Skeletal muscle cell (primary cell): ENCODE results near the gene ACAD10.

Experiments used
- DNase-seq: peaks from one replicate; pipeline ENCODE4 v3.0.0-alpha.2; 2010; ENCODE audit warnings: low read depth
- H3K4me3 ChIP-seq: 2 replicates; pipeline ENCODE4 v1.5.1; 2011; ENCODE audit warnings: low read depth, mild to moderate bottlenecking, control low read depth, low read length, moderate library complexity

The ACAD10 gene

GRCh38 chr12:111792856-111793235 lies 107.0 kb downstream of the ACAD10 start:
- no peak for DNase-seq
- no peak overlapping the region for H3K4me3 ChIP-seq

DNA sequence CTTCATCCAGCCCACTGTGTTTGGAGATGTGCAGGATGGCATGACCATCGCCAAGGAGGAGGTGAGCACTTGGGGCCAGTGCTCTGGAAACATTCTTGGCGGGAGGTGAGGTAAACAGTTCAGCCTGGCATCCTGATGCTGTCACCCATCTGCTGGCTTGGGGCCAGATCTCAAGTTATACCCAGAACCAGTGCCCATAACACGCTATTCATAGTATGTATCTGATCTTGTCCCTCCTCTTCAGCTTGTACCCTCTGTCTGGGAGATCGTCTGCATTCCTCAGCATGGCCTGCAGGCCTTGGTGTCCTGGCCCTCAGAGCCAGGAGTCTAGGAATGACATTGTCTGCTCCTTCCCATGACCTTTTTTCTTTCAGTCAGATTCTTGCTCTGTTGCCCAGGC lies 112.3 kb downstream of the ACAD10 start:
- no peak overlapping the region for H3K4me3 ChIP-seq
- DNase-seq = no peak

DNA sequence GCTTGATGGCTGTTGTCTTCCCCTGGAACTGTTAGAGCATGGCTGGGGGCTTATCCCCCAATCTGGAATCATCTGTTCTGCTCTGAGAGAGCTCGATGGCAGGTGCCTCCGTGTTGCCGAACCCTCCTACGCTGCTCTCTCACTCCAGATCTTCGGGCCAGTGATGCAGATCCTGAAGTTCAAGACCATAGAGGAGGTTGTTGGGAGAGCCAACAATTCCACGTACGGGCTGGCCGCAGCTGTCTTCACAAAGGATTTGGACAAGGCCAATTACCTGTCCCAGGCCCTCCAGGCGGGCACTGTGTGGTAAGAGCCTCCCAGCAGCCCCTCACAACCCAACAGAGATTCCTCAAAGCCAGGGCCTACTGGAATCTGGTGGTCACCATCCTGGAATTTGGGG lies 113.9 kb downstream of the ACAD10 start:
- no peak for DNase-seq
- H3K4me3 ChIP-seq = no peak overlapping the region

DNA sequence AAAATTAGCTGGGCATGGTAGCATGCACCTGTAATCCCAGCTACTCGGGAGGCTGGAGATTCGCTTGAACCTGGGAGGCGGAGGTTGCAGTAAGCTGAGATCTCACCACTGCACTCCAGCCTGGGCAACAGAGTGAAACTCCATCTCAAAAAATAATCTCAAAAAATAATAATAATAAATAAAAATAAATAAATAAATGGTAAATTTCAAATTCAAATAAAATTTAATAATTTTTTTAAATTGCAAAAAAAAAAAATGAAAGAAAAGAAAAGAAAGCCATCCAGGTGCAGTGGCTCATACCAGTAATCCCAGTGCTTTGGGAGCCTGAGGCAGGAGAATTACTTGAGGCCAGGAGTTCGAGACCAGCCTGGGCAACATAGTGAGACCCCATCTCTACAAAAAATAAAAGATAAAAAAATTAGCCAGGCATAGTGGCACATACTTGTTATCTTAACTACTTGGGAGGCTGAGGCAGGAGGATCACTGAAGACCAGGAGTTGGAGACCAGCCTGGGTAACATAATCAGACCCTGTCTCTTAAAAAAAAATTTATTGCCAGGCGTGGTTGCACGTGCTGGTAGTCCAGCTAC lies 117.3 kb downstream of the ACAD10 start:
- DNase-seq = no peak
- H3K4me3 ChIP-seq = no peak overlapping the region

GRCh38 chr12:111803851-111804250 lies 118.0 kb downstream of the ACAD10 start:
- DNase-seq = no peak
- H3K4me3 ChIP-seq = no peak overlapping the region

GRCh38 chr12:111806304-111806703 lies 120.5 kb downstream of the ACAD10 start:
- H3K4me3 ChIP-seq = no peak overlapping the region
- no peak for DNase-seq
